Adipose tissue (tissue), 3 donors: Measurements from ENCODE around the gene KLHL26. TPM values are rescaled to one million over a fixed set of nuclear protein-coding genes. Genes with fewer than 3 reads are reported as not detected.
"Not testable (repeated sequence)": the region's sequence is repeated elsewhere in the genome, so short reads cannot be mapped to it uniquely, and the experiment has no call there.

Source experiments
- H3K27ac ChIP-seq: one replicate; pipeline ENCODE4 v1.5.1; 2013; ENCODE audit warnings: low read depth, low read length
- whole genome bisulfite sequencing, 3 donors: extraction: QIAGEN DNeasy Blood & Tissue Kit; methylation state at CpG; one replicate each; pipeline ENCODE4 v1.1.7; 2013; 5-methylcytosine and 5-hydroxymethylcytosine counted together
- polyA plus RNA-seq, 3 donors: library from polyadenylated mRNA; stranded (reverse); fragments of 200-250 nt; gene quantifications; one replicate each; pipeline ENCODE4 v1.2.3, GENCODE V29; 2013
- donor health status: healthy with polysubstance abuse.
- donor health status: Bipolar disorder and iron deficiency.
- donor health status: healthy.

Gene KLHL26
- polyA plus RNA-seq, 3 donors, result 4.8 to 7.9 (median 6.6) TPM

GRCh38 chr19:18669524-18669817 lies 32.6 kb downstream of the KLHL26 start:
- WGBS, 3 donors, result 85 to 92% (median 92%) methylated on average over 12 of the region's 12 CpGs

GRCh38 chr19:18669883-18670282 lies 33.1 kb downstream of the KLHL26 start:
- 83 to 93% (median 90%) methylated on average over 11 of the region's 11 CpGs for WGBS, 3 donors
- H3K27ac ChIP-seq, result no peak overlapping the region

More at GRCh38 chr19:18669524-18669817, 32.6 kb downstream of the KLHL26 start:
- H3K27ac ChIP-seq, result no peak overlapping the region

- H3K27ac ChIP-seq, result no peak overlapping the region
- WGBS, 3 donors, result 83 to 88% (median 88%) methylated on average over 13 of the region's 13 CpGs
These were observed 33.5 kb downstream of the KLHL26 start for GRCh38 chr19:18670312-18670711.

GRCh38 chr19:18671303-18672043 lies 34.6 kb downstream of the KLHL26 start:
- no peak overlapping the region for H3K27ac ChIP-seq
- WGBS, 3 donors, result 86 to 92% (median 90%) methylated on average over 33 to 35 of the region's 35 CpGs

GRCh38 chr19:18672044-18672451 lies 35.2 kb downstream of the KLHL26 start:
- no peak overlapping the region for H3K27ac ChIP-seq
- 74 to 87% (median 78%) methylated on average over 24 of the region's 24 CpGs for WGBS, 3 donors

GRCh38 chr19:18672606-18673337 lies 35.9 kb downstream of the KLHL26 start:
- WGBS, 3 donors, result 52 to 65% (median 63%) methylated on average over 13 of the region's 13 CpGs
- H3K27ac ChIP-seq, result no peak overlapping the region

- WGBS, 3 donors, result 72 to 85% (median 82%) methylated on average over 11 of the region's 11 CpGs
- no peak overlapping the region for H3K27ac ChIP-seq
These were observed 37.8 kb downstream of the KLHL26 start for GRCh38 chr19:18674616-18675015.

- H3K27ac ChIP-seq, result no peak overlapping the region
- 48 to 59% (median 51%) methylated on average over 5 of the region's 5 CpGs for WGBS, 3 donors
These were observed 39.0 kb downstream of the KLHL26 start for GRCh38 chr19:18675779-18676178.

- whole genome bisulfite sequencing, 3 donors, result 79 to 95% (median 83%) methylated on average over 7 of the region's 7 CpGs
- H3K27ac ChIP-seq, result no peak overlapping the region
These were observed 39.9 kb downstream of the KLHL26 start for GRCh38 chr19:18676692-18677091.

- WGBS, 3 donors, result 76 to 87% (median 80%) methylated on average over 13 of the region's 13 CpGs
- no peak overlapping the region for H3K27ac ChIP-seq
These were observed 40.3 kb downstream of the KLHL26 start for GRCh38 chr19:18677156-18677555.

GRCh38 chr19:18680148-18680547 lies 43.3 kb downstream of the KLHL26 start:
- 97 to 100% (median 100%) methylated on average over 1 of the region's 1 CpG for WGBS, 3 donors
- not testable (repeated sequence) for H3K27ac ChIP-seq

- WGBS, 3 donors, result 35 to 53% (median 37%) methylated on average over 8 of the region's 8 CpGs
- no peak overlapping the region for H3K27ac ChIP-seq
These were observed 45.9 kb downstream of the KLHL26 start for GRCh38 chr19:18682807-18683108.

GRCh38 chr19:18683109-18683957 lies 46.5 kb downstream of the KLHL26 start, which contains the start of gene CRTC1:
TSS of gene CRTC1 (plus strand) at chr19:18683680. CDS start at chr19:18683703, 23 bp downstream.
- no peak within 1 kb of the TSS for H3K27ac ChIP-seq

GRCh38 chr19:18683958-18684641 lies 47.3 kb downstream of the KLHL26 start:
- 8 to 21% (median 18%) methylated on average over 16 of the region's 16 CpGs for WGBS, 3 donors
- no peak overlapping the region for H3K27ac ChIP-seq

More at GRCh38 chr19:18683109-18683957, 46.5 kb downstream of the KLHL26 start, which contains the start of gene CRTC1:
- WGBS, 3 donors, result 1 to 3% (median 2%) methylated on average over 38 to 83 of the region's 93 CpGs

GRCh38 chr19:18684642-18684993 lies 47.8 kb downstream of the KLHL26 start:
- WGBS, 3 donors, result 80 to 89% (median 88%) methylated on average over 3 of the region's 3 CpGs
- no peak overlapping the region for H3K27ac ChIP-seq

GRCh38 chr19:18685597-18686190 lies 48.9 kb downstream of the KLHL26 start:
- H3K27ac ChIP-seq, result no peak overlapping the region

GRCh38 chr19:18687740-18688465 lies 51.1 kb downstream of the KLHL26 start:
- WGBS, 3 donors, result 92 to 94% (median 93%) methylated on average over 16 of the region's 16 CpGs
- no peak overlapping the region for H3K27ac ChIP-seq

More at GRCh38 chr19:18685597-18686190, 48.9 kb downstream of the KLHL26 start:
- 53 to 79% (median 73%) methylated on average over 5 of the region's 5 CpGs for WGBS, 3 donors
